HG03139 (cell line): ENCODE results near the gene ASPG.

Experiments used
- ATAC-seq: cut with Tn5 transposase; IDR thresholded peaks from one replicate; pipeline ENCODE4 v1.9.1; 2021; ENCODE audit not compliant: unreplicated experiment

ASPG gene

GRCh38 chr14:104075530-104076151 lies 9.9 kb upstream of the ASPG start:
- no peak for ATAC-seq

- no peak for ATAC-seq
Measured at GRCh38 chr14:104076743-104077142, 8.8 kb upstream of the ASPG start.

GRCh38 chr14:104078031-104078455 lies 7.5 kb upstream of the ASPG start:
- ATAC-seq = peak; percentile 87

GRCh38 chr14:104080376-104081260 lies 4.9 kb upstream of the ASPG start:
- ATAC-seq = no peak

GRCh38 chr14:104081261-104081835 lies 4.2 kb upstream of the ASPG start:
- no peak for ATAC-seq

- no peak for ATAC-seq
Measured at GRCh38 chr14:104081951-104082464, 3.5 kb upstream of the ASPG start.

GRCh38 chr14:104082807-104083206 lies 2.7 kb upstream of the ASPG start:
- no peak for ATAC-seq

GRCh38 chr14:104084251-104085002 lies 1.1 kb upstream of the ASPG start:
- no peak for ATAC-seq

- no peak for ATAC-seq
Measured at GRCh38 chr14:104085889-104086201, 345 bp downstream of the ASPG start.

GRCh38 chr14:104086210-104086660 lies 735 bp downstream of the ASPG start:
- no peak for ATAC-seq

- no peak for ATAC-seq
Measured at GRCh38 chr14:104086661-104087461, 1.4 kb downstream of the ASPG start.

GRCh38 chr14:104087505-104087904 lies 2.0 kb downstream of the ASPG start:
- ATAC-seq = no peak

- no peak for ATAC-seq
Measured at GRCh38 chr14:104087981-104088850, 2.7 kb downstream of the ASPG start.

GRCh38 chr14:104090071-104090748 lies 4.7 kb downstream of the ASPG start:
- no peak for ATAC-seq

- ATAC-seq = no peak
Measured at GRCh38 chr14:104091061-104091926, 5.8 kb downstream of the ASPG start.

GRCh38 chr14:104091927-104092771 lies 6.6 kb downstream of the ASPG start:
- no peak for ATAC-seq

GRCh38 chr14:104092931-104093365 lies 7.4 kb downstream of the ASPG start:
- ATAC-seq = no peak
